HG03196 (cell line): ENCODE measurements around the gene NPTN.
"Not testable (repeated sequence)": the region's sequence is repeated elsewhere in the genome, so short reads cannot be mapped to it uniquely, and the experiment has no call there.

ENCODE experiments used
- ATAC-seq: cut with Tn5 transposase; IDR thresholded peaks from one replicate; pipeline ENCODE4 v1.9.1; 2021; ENCODE audit not compliant: unreplicated experiment

The NPTN gene

DNA sequence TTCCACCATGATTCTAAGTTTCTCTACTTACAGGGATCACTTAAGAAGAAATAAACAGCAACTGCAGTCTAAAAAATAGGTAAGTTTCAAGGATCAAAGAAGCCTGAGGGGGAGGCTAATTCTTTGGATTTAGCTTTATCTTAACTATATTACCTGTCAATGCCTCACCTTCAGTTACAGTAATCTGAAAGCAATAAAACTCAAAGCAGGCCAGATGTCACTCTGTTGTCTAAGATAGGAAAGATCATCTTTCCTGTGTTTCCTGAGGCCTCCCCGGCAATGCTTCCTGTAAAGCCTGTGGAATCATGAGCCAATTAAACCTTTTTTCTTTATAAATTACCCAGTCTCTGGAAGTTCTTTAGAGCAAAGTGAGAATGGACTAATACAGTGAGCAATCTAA, 60.2 kb downstream of the NPTN start:
- ATAC-seq: no peak

DNA sequence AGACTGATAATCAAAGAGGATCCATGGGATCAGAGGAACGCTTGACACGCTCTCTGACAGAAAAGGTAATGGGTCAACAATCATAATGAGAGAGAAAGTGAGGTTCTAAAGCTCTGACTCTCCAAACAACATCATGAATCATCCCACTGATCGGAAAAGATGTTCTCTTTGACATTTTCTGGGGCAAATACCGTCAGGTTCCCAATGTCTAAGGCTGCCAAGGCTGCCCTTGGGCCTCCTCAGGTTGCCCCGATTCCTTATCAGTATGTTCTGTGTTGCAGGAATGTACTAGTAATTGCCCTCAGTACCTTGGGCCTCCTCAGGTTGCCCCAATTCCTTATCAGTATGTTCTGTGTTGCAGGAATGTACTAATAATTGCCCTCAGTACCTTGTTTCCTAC, 60.9 kb downstream of the NPTN start:
- ATAC-seq: no peak

DNA sequence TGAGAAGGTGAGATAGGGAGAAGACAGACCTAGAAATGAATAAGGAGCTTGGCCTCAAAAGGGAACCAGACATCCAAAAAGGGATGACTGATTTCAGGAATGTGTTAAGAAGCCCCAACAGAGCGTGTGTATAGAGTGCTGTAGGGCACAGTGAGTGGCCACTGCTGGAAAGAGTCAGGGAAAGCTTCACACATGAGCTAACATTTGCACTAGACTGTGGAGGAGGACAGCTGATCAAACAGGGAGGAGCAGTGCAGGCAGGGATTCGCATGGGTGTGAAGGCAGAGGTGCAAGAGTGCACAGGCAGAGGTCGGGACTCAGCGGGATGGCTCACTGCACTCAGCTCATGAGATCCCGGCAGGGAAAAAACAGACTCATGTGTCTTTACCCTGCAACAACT, 61.8 kb downstream of the NPTN start:
- no peak for ATAC-seq

DNA sequence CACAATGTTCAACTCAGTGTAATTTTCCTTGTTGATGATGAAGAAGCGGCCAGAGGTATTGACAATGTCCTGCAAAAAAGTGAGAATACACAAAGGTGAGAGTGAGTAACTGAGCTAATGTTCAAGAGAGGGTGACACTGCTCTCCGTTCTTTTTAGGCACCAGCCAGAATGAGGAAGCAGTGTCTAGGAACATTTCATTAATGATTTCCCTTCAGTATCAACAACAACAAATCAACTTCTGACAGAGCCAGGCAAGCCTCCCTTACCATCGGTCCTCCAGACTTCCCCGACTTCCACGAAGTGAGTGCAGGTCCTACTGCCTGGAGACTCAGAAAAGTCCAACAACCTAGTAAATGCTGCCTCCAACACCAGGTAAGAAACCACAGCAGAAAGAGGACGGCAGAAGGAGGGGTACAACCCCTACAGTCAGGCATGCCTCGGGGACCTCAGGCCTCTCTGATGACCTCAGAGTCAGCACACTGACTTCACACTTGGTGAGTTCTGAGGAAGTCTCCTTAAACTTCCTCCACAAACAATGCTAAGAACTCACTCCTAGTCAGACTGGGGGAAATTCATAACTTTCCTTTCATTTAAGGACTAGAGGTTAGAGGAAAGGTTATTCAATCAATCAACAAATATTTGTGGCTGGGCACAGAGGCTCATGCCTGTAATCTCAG, 62.7 kb downstream of the NPTN start:
- ATAC-seq: no peak

DNA sequence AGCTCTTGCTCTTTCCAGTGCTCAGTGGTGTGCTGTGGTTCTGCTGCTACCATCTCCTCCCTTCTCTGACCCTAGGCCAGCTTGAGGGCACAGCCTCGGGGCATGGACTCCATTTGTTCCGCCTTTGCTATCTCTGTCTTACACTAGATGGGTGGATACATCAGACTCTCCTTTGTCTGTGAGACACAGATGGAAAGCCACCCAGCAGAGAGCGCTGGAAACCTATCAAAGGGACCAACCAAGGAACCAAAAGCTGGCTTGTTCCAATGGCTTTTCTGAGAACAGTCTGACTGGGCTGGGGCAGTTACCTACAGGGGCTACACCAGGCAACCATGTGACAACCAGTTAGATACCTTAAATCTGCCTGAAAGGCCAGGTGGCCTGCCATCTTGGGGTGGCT, 63.8 kb downstream of the NPTN start:
- ATAC-seq: no peak

DNA sequence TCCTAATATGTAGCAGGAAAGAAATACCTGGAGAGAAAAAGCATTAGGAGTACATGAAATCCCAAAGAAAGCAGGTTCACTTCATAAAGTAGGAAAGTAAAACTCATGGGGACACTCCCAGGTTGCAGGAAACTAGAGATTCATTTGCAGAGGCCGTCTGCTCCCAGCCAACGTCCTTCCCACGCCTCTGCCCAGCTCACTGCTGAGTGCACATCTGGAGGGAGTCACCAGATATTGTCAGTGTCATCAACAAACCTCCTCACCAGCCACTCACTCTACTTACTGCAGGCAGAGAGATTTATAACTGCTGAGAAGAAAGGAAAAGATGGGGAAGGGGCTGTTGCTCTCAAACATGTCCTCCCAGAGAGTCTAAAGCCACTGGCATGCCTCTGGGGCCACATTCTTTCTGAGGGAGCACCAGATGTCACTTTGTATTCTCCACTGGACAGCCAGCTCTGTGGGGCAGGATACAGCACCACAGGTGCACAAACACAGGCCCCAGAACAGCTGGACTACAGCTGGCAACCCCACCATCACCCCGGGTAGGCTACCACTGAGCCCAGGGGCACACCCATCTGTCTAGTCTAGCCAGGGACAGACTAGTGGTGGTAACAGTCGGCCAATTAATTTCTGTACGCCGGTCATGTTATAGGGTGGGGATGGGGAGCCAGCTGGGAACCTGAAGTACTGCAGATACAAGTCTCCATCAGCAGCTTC, 64.5 kb downstream of the NPTN start:
- no peak for ATAC-seq

DNA sequence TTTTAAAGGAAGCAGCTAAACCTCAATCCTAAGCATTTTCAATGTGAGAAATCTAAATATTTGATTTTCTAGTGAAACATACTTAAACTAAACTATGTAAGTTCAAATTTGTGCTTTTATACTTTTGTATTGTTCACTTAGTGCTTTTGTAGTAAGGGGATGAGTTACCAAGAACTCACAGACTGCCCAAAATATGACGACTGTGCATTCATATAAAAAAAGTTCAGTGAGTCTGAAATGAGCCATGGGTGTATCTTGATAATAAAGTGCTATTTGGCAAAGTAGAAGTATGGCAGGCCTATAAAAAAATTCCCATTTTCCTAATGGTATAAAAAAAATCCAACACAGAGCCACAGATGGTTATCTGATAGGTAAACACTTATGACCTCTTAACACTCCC, 66.2 kb downstream of the NPTN start:
- ATAC-seq: no peak

DNA sequence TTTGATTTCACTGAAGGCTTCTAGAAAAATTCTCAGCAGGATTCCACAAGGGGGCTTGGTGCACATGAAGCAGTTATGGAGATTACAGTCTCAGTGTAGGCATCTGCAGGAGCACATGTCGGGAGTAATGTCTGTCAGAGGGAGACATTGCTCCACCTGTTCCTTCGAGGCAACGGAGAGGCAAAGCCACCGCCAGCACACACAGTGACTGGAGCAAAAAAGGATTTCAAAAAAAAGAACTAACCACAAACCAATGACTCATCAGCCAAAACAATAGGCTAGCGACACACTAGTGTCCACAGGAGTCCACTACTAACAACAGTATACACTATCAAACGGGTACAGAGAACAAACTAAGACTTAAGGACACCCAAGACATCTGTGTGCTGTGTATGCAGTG, 68.9 kb downstream of the NPTN start:
- no peak for ATAC-seq

DNA sequence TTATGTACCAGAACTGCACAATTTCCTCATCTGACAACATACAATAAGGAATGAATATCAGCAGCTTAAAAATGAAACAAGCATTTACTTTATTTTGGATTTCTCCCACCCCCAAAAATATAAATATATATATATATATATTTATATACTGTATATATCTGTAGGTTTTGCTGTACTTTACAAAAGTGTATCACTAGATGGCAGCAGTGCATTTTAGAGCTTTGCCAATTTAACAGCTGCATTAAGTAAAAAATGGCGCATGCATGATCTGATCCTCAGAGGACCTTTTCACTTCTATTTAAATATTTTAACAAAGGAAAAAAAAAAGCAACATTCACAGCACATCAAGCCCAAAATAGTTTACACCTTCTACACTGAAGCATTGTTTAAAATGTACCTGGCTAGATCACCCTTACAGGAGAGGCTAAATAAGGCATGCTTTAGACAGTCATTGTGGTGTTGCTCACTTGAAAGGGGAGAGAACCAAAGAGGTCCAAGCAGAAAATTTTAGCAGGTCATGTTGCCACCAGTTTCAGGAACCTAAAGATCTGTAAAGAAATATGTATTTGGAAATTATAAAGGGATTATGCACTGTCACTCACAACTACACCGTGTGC, 72.6 kb downstream of the NPTN start:
- no peak for ATAC-seq

DNA sequence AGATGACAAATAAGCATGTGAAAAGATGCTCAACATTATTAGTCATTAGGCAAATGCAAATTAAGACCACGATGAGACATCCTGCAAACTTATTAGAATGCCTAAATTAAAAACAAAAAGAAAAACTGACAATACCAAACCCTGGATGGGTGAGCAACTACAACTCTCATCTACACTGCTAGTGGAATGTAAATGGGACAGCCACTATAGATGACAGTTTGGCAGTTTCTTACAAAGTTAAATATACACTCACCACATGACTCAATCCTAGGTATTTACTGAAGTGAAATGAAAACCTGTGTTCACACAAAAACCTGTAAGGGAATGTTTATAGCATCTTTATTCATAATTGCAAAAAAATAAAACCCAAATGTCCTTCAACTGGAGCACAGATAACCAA, 74.7 kb downstream of the NPTN start:
- ATAC-seq: no peak

DNA sequence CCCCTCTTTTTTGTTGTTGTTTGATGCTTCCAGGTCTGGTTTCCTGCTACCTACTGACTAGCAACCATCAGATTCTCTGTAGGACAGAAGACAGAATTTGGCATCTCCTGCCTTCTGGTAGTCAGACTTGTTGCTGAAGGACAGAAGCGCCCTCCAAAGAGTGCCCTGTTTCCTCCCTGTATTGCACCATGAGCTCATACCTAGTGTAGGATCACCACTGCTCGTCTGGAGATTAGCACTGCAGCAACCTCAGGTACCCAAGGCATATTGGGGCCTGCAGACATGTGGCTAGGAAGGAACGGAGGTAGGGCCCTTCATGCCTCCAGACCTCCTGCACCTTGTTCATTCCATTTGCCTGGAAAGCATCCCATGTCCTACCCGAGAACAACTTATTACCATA, 78.1 kb downstream of the NPTN start:
- no peak for ATAC-seq

DNA sequence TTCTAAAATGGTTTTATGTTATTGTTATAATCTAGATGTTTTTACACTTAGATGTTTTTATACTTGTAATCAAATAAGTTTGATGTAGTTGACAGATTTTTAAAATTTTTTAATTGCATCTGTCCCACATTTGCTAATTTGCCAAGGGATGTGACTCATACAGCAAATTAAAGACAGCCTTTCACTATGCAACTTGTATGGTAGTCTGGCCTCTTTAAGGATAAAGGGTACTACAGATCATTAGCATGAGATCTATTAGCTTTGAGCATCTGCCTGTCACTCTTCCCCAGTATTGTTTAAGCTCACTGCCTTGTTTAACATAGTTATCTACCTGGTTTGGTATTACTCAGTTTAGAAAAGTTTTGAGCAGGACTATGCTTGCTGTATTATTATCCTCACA, 83.0 kb downstream of the NPTN start:
- no peak for ATAC-seq

DNA sequence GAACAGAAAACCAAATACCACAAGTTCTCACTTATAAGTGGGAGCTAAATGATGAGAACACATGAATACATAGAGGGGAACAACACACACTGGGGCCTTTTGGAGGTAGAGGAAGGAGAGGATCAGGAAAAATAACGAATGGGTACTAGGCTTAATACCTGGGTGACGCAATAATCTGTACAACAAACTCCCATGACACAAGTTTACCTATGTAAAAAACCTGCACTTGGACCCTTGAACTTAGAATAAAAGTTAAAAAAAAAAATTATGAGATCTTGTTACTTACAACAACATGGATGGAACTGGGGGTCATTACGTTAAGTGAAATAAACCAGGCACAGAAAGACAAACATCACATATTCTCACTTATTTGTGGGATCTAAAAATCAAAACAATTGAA, 84.3 kb downstream of the NPTN start:
- not testable (repeated sequence) for ATAC-seq

DNA sequence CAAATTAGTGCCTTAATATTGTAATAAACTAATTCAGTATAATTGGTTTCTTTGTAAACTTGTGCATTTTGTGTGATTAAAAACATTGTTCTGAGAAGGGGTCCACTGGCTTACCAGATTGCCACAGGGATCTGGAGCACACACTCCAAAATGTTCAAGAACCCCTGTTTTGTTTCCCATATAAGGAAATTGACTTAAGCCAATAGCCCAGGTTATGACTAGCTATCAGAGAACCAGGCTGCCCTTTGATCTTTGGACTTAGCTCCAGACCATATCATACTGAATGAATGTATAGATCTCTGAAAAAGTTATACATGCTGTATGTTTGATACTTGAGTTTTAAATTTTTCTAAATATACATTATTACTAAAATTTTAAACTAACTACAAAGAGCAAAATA, 91.7 kb downstream of the NPTN start:
- no peak for ATAC-seq

DNA sequence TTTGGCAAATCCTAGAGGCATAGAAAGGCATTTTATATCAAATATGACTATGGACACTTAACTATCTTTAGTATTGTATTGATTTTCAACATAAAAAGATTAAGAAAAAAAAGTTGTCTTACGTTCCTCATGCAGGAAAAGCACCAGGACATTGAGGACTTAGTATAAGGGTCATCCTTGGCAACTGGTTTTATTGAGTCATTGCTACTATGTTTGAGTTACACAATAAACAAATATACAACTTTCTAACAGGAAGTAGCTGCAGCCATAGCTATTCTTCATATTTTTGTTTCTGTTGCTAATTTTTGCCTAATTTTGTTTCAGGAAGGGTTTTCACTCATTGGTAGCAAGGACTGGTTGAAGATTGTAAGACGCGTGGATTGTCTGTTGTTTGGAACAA, 93.0 kb downstream of the NPTN start:
- no peak for ATAC-seq

DNA sequence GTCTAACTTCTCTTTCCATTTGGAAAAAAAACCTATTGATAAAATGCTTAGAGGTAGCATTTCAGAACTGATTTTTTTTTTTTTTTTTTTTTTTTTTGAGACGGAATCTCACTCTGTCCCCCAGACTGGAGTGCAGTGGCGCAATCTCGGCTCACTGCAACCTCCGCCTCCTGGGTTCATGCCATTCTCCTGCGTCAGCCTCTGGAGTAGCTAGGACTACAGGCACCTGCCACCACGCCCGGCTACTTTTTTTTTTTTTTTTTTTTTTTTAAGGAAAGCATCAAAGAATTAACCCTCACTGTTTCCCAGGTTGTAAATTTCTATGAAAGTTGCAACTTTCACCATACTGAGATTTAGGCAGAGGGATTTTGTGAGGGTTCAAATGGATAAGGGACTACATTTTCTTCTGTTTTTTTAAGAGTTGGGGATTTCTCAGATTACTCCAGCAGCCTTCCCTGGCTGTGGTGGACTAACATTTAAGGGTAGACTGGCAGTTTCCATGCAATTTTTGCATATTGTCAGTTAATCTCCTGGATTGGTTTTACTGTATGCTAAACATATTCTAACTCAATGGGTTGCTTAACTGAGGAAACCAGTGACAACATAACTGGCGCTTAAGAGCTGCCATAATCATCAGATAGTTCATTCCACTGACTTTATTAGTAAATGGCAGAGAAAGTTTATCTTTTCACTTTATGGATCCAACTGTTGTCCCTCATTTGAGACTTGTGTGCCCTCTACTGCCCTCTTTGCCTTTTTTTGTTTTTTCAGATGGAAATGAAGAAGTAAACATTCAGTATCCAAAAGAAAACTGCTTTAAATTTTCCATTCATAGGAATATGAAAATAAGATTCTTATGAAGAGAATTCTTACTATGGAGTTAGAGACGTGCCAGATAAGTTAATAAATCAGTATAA, 93.7 kb downstream of the NPTN start:
- ATAC-seq: no peak

DNA sequence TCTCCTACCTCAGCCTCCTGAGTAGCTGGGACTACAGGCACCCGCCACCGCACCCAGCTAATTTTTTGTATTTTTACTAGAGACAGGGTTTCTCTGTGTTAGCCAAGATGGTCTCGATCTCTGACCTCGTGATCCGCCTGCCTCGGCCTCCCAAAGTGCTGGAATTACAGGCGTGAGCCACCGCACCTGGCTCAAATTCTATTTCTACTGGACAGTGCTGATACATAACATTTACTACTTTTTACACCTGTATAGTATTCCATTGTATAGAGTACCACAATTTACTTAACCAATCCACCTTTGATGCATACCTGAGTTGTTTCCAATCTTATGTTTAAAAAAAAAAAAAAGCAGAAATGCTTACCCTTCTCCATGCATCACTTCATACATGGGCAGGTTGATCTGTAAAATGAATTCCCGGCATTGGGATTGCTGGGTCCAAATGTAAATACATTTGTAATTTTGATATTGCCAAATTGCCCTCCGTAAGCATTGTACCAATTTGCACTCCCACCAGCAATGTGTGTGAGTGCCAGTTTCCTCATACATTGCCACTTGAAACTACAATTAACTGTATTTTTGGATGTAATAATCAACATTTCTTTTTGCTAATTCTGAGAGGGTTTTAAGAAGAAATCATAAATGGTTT, 94.5 kb downstream of the NPTN start:
- no peak for ATAC-seq

DNA sequence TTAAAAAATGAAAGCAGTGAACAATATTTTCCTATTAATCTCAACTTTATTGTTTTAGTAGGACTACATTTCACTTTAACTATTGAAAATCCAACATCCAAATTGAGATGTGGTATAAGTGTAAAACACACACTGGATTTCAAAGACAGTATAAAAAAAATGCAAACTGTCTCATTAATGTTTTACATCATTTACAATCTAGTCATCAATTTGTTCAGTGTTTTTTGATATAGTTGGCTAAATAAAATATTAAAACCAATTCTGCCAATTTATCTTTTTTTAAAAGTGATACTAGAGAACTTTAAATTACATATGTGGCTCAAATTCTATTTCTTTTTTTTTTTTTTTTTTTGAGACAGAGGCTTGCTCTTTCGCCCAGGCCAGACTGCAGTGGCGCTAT, 95.1 kb downstream of the NPTN start:
- ATAC-seq: no peak

DNA sequence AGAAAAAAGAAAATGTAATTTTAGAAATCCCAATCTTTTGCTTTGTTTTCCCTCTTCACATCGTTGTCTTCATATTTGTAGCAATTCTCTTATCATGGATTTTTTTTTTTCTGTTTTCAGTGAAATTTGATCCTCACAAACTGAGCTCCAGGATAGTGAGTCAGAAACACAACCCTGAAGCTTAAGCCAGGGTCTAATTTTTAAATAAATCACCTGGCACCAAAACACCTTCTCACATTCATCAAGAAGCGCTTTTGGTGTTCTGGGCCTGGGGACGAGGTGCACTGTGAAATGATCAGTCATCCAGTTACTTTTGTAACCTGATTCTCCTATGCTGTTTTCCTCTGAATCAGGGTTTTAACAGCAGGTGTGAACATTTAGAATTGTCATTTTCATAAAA, 102.5 kb downstream of the NPTN start:
- no peak for ATAC-seq

DNA sequence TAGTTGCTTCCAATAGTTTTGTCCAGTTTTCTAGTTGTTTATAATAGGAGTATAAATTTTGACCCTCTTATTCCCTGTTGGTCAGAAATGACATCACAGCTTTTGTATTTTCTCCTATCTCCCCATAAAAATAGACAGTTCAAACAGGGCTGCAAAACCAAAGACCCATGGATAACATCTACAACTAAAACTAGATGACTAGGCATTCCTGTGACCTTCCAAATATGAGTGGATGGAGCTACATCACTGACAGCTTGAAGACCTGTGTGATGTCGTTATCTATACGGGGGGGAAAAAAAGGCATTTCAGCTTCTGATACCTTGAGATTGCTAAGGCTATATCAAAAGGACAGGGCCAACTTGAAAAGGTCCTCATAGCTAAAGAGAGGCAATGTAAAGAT, 105.6 kb downstream of the NPTN start:
- no peak for ATAC-seq

DNA sequence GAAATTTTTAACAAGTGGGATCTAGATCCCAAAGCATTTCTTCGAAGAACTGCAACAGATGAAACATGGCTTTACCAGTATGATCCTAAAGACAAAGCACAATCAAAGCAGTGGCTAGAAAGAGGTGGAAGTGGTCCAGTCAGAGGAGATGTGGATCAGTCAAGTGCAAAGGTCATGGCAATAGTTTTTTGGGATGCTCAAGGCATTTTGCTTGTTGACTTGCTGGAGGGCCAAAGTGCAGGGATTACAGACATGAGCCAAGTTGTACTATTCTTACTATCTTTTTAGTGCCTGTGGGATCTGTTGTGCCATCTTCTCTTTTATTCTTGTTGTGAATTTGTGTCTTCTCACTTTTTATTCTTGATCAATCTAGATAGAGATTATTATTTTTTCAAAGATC, 108.3 kb downstream of the NPTN start:
- ATAC-seq: no peak
